Effector CD8-positive, alpha-beta T cell (primary cell): ENCODE data around the gene HTR2B.
"Not testable (repeated sequence)": the region's sequence is repeated elsewhere in the genome, so short reads cannot be mapped to it uniquely, and the experiment has no call there.

Source experiments
- DNase-seq: peaks from one replicate; lab custom pipeline; 2025; lab: John Stamatoyannopoulos, UW

Gene HTR2B

GRCh38 chr2:231093933-231094332 lies 30.9 kb downstream of the HTR2B start:
- DNase-seq: no peak

- no peak for DNase-seq
These were observed 36.1 kb downstream of the HTR2B start for GRCh38 chr2:231088754-231089153.

GRCh38 chr2:231084565-231084964 lies 40.3 kb downstream of the HTR2B start:
- no peak for DNase-seq

GRCh38 chr2:231069379-231070054 lies 55.3 kb downstream of the HTR2B start:
- no peak for DNase-seq

GRCh38 chr2:231068525-231069222 lies 56.2 kb downstream of the HTR2B start:
- no peak for DNase-seq

GRCh38 chr2:231067531-231067930 lies 57.3 kb downstream of the HTR2B start:
- not testable (repeated sequence) for DNase-seq

- no peak for DNase-seq
These were observed 58.9 kb downstream of the HTR2B start for GRCh38 chr2:231065966-231066365.

GRCh38 chr2:231063347-231063746 lies 61.5 kb downstream of the HTR2B start:
- no peak for DNase-seq

- no peak for DNase-seq
These were observed 62.1 kb downstream of the HTR2B start for GRCh38 chr2:231062776-231063175.

GRCh38 chr2:231059756-231060155 lies 65.1 kb downstream of the HTR2B start:
- no peak for DNase-seq

GRCh38 chr2:231058761-231059550 lies 65.9 kb downstream of the HTR2B start:
- DNase-seq: no peak
